ENCODE measurements around the gene BCL11A. TPM values are rescaled to one million over a fixed set of nuclear protein-coding genes. Genes with fewer than 3 reads are reported as not detected.

Gene BCL11A
- total and polyA plus RNA-seq, 12 donors = 3.2 to 38.5 (median 22.7) TPM

- TF ChIP-seq, protein P1, sequence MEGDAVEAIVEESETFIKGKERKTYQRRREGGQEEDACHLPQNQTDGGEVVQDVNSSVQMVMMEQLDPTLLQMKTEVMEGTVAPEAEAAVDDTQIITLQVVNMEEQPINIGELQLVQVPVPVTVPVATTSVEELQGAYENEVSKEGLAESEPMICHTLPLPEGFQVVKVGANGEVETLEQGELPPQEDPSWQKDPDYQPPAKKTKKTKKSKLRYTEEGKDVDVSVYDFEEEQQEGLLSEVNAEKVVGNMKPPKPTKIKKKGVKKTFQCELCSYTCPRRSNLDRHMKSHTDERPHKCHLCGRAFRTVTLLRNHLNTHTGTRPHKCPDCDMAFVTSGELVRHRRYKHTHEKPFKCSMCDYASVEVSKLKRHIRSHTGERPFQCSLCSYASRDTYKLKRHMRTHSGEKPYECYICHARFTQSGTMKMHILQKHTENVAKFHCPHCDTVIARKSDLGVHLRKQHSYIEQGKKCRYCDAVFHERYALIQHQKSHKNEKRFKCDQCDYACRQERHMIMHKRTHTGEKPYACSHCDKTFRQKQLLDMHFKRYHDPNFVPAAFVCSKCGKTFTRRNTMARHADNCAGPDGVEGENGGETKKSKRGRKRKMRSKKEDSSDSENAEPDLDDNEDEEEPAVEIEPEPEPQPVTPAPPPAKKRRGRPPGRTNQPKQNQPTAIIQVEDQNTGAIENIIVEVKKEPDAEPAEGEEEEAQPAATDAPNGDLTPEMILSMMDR (IDR thresholded peaks at IDR 0.05) = no peak
Observed at GRCh38 chr2:60526623-60527022, 26.8 kb downstream of the BCL11A start.

DNA sequence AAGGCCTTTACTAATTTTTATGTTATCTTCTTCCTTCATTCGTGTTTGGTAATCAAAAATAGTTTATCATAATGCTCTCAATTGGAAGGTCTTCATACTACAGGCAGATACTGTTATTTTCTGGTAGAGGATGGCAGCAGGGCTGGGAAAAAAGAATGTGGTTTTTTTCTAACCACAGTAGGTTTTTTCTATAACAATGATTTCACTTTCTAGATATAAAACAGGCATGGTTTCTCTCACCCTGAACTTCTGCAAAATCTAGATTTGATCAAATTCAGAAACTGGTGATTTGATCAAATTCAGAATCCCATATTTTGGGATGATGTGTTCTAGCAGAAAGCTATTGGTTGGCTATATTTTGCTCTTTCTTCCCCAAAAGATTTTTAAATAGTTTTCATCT lies 27.6 kb downstream of the BCL11A start:
- Histone ChIP-seq H3K27me3 (peaks cover 0 to 22% (median 8%) of the 10 kb centered on the region in 7 donors), H3K27ac (no peak overlapping the region), H3K36me3 (no peaks in the 10 kb centered on the region), H3K9me3 (no peaks in the 10 kb centered on the region), H3K4me3 (no peak overlapping the region), H3K4me1 (peaks cover 2 to 63% (median 29%) of the 10 kb centered on the region in 9 donors)
- TF ChIP-seq, protein P1 (IDR thresholded peaks at IDR 0.05) = no peak
- 23 to 28% methylated on average over 1 of the region's 1 CpG for WGBS, 2 donors
- no peak for ATAC-seq
- intact Hi-C loops (cut with DNase I) = no loop called here
- no peak for DNase-seq

More at GRCh38 chr2:60526623-60527022, 26.8 kb downstream of the BCL11A start:
- Histone ChIP-seq H3K9me3 (no peaks in the 10 kb centered on the region), H3K27ac (no peak overlapping the region), H3K27me3 (peaks cover 0 to 29% (median 14%) of the 10 kb centered on the region in 7 donors), H3K4me1 (peaks cover 2 to 65% (median 33%) of the 10 kb centered on the region in 9 donors), H3K36me3 (no peaks in the 10 kb centered on the region), H3K4me3 (no peak overlapping the region)
- intact Hi-C loops (cut with DNase I) = no loop called here
- 76 to 78% methylated on average over 9 of the region's 9 CpGs for whole genome bisulfite sequencing, 2 donors
- ATAC-seq (no peak), DNase-seq (no peak)

GRCh38 chr2:60524874-60525273 lies 28.6 kb downstream of the BCL11A start:
- peaks cover 0 to 17% (median 5%) of the 10 kb centered on the region in 7 donors for H3K27me3 ChIP-seq
- TF ChIP-seq, protein P1 (IDR thresholded peaks at IDR 0.05) = no peak
- H3K4me3 ChIP-seq = no peak overlapping the region
- ATAC-seq = no peak
- no peak overlapping the region for H3K27ac ChIP-seq
- H3K4me1 ChIP-seq = peaks cover 2 to 61% (median 21%) of the 10 kb centered on the region in 9 donors
- intact Hi-C loops (cut with DNase I) = no loop called here
- H3K36me3 ChIP-seq = no peaks in the 10 kb centered on the region
- no peak for DNase-seq
- 85 to 91% methylated on average over 4 of the region's 4 CpGs for WGBS, 2 donors
- H3K9me3 ChIP-seq = no peaks in the 10 kb centered on the region

- no peak for ATAC-seq
- Histone ChIP-seq H3K27me3 (peaks cover 0 to 8% (median 0%) of the 10 kb centered on the region in 7 donors), H3K4me3 (no peak overlapping the region), H3K36me3 (no peaks in the 10 kb centered on the region), H3K9me3 (no peaks in the 10 kb centered on the region), H3K4me1 (peaks cover 2 to 52% (median 19%) of the 10 kb centered on the region in 9 donors), H3K27ac (no peak overlapping the region)
- no peak for DNase-seq
- intact Hi-C loops (cut with DNase I) = no loop called here
- WGBS, 2 donors = 42 to 63% methylated on average over 6 of the region's 6 CpGs
- TF ChIP-seq, protein P1 (IDR thresholded peaks at IDR 0.05) = no peak
Observed at GRCh38 chr2:60523963-60524362, 29.5 kb downstream of the BCL11A start.

Measured in heart right ventricle (tissue), 16 donors.